NCI-H1417 treated with DMSO at 0.1 percent for 48 hours (cell line): ENCODE measurements around the gene C2orf68.
"Not testable (repeated sequence)": the region's sequence is repeated elsewhere in the genome, so short reads cannot be mapped to it uniquely, and the experiment has no call there.

Source experiments
- DNase-seq: peaks from one replicate; lab custom pipeline; 2025; lab: John Stamatoyannopoulos, UW

The C2orf68 gene, protein sequence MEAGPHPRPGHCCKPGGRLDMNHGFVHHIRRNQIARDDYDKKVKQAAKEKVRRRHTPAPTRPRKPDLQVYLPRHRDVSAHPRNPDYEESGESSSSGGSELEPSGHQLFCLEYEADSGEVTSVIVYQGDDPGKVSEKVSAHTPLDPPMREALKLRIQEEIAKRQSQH

DNA sequence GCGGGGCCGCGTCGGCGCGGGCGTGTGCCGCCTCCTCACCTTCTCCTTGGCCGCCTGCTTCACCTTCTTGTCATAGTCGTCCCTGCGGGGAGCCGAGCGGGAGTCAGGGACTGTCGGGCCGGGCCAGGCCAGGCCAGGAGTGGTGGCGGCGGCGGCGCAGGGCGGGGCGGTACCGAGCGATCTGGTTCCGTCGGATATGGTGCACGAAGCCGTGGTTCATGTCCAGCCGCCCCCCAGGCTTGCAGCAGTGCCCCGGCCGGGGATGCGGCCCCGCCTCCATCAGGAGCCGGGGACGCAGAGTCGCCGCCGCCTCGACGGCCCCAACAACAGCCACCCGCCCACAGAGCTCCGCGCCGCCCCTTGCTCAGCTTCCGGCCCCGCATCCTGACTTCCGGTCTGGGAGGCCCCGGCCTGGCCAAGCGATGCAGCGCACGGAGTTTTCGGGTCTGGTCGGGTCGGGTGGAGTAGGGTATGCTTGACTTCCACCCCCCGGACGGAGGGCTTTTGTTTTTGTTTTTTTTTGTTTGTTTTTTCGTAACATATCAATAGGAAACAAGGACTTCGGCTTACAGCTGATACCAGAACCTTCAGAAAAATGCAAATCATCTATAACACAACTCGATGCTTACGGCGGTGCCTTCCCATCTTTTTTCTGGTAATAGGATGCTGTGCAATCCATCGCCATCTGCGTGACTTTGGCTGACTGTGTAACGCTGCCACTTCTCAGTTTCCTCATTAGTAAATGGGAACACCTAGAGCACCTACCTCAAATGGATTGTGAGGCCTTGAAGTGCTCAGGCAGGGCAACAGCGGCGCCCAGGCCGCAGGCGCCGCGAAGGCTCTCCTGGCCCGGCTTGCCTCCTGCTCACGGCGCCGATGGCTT lies at the start of gene C2orf68:
Gene C2orf68 (minus strand): TSS at position 362 of the 883 bp plus-strand sequence. CDS start 82 bp downstream, at position 280.
- DNase-seq: no peak

DNA sequence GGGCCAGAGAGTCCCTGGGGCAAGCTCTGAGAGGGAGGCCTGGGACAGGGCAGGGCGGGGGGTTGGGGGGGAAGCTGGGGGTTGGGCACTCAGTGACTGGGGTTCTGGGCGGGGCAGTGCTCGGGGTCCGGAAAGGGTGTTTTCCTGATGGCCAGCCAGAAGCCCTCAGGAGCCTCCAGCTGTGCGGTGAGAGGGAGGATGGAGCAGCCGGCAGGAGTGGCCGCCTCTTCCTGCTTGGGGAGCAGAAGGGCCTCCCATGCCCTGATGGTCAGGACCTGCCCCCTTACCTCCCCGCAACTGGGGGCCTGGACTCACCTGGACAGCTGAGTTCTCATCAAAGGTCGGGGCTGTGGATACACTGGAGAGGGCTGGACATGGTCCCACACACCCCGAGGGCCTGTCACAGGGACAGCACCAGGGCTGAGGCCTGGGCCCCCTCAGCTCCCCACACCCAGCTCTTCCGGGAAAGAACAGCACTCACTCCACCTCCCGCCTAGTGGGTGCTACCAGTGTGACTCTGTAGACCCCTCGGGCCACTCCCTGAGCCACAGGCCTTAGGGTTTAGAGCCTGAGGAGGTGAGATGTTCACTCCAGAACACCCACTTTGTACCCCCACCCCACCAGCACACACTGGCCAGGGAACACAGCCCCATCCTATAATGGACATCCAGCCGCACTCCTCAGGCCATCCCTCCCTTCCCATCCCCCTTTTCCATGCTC lies 49.4 kb upstream of the C2orf68 start:
- DNase-seq: no peak

DNA sequence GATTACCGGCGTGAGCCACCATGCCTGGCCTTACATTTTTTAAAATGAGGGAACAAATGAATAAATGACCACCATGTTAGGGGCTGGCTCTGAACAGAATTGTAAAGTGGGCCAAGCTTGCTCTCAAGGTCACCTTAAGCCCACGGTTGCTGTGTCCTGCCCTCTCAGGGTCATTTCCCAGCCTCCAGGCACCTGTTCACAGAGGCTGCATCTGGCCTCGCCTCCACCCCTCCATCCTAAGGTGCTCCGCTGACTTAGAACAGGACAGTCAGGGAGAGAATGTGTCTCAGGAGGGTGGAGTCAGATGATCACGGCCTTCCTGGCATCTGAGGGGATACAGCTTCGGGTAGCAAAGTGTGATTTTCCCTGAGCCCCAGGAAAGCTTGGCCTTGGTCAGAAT lies 48.9 kb upstream of the C2orf68 start:
- DNase-seq: no peak

DNA sequence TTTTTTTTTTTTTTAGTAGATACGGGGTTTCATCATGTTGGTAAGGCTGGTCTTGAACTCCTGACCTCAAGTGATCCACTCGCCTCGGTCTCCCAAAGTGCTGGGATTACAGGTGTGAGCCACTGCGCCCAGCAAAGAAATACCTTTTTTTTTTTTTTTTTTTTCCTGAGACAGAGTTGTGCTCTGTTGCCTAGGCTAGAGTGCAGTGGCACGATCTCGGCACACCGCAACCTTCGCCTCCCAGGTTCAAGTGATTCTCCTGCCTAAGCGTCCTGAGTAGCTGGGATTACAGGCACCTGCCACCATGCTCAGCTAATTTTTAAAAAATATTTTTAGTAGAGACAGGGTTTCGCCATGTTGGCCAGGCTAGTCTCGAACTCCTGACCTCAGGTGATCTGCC lies 48.4 kb upstream of the C2orf68 start:
- DNase-seq: not testable (repeated sequence)

DNA sequence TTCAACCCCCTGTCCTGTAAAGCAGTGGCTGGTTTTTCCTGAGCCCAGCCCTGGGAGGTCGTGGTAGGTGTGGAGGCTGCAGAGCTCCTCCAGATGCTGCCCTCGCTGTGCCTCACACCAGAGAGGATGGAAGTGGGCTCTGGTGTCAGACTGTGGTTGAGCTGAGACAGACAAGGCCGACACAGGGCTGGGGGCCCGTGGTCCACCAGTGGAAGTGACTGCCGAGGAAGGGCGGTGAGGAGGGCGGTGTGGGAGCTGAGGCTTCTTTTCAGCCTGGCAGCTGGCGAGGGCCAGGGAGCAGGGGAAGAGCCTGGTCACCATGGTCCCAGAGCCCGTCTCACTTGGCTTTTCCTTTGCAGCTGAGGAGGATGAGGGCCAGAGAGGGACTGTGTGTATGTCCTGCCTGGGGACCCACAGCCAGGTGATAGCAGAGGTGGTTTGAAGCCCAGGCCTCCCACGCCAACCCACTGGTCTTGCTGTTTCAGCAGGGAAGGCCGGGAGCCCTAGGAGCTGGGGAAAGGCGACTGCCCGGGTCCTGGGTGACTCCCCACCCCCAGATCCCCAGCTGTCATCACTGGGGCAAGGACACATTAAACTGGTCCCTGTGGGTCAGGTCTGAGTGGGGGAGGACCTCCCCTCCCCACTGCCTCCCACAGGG lies 47.6 kb upstream of the C2orf68 start:
- DNase-seq: no peak

DNA sequence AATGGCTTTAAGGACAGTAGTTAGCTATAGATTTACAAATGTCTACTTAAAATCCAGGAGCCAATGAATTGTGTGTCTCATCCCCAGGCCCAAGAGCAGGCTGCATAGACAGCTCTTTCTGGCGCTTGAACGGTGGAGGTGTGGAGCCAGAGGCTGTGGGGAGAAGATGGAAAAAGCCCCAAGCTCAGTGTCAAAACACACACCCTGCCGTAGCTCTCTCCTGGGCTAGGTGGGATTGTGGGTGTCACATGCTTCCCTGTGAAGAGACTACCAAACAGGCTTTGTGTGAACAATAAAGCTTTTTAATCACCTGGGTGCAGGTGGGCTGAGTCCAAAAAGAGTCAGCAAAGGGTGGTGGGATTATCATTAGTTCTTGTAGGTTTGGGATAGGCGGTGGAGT lies 45.5 kb upstream of the C2orf68 start:
- not testable (repeated sequence) for DNase-seq

DNA sequence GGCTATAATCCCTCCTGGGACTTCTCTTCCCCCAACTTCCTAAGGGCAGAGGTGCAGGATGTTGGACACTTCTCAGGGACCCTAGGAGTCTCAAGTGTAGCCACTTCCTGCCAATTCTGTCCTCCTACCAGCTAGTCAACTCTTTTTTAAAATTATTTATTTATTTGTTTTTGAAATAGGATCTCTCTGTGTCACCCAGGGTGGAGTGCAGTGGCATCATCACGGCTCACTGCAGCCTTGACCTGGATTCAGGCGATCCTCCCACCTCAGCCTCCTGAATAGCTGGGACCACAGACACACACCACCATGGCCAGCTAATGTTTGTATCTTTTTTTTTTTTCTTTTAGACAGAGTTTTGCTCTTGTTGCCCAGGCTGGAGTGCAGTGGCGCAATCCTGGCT lies 44.6 kb upstream of the C2orf68 start:
- DNase-seq: no peak

DNA sequence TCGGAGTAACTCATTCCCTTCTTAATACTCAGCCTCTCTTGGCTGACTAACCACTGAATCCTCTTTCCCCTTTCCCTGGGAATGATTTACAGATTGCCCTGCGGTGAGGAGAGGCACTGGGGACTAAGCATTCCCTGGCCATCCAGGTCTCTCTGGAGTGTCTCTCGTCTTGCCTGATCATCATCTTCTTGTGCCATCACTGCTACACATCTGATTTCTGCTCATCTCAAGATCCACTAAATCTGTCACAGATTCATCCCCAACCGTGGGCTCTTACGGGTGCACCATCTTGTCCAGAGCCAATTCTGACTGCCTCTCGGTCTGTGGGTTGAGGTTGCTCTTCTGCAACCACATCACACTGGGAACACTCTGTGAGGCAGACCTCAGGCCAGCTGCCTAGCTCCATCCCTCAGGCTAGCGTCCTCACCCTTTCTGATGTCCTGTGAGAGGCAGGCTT lies 44.1 kb upstream of the C2orf68 start:
- no peak for DNase-seq

DNA sequence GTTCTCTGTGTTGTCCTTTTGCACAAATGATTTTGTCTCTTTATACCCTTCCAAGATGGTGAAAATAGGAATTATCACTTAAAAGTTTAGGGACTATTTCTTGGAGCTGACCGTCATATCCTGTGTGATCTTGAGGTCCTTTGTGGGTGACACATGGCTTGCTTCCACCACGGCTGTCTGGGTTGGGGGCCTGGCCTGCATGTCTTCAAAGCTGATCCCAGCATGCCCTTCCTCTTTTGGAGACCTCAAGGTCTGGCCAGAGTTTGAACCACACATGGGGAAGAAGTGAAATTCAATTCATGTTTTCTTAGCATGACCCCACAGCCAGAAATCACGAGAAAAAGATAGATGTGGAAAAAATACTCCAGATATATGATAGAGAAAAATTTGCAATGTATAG lies 42.1 kb upstream of the C2orf68 start:
- DNase-seq: no peak

DNA sequence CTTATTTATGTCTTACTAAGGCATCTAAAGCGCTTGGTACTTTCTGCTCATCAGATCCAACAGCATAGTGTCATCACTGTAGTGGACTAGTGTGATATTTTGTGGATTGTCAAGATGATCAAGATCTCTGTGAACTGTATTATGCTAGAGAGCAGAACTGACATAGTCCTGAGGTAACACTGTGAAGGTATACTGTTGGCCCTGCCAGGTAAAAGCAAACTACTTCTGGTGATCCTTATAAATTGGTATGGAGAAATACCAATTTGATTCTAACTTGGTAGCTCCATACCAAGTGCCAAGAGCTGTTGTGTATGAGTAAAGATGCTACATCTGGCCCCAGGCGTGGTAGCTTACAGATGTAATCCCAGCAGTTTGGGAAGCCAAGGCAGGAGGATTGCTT lies 40.2 kb upstream of the C2orf68 start:
- no peak for DNase-seq

DNA sequence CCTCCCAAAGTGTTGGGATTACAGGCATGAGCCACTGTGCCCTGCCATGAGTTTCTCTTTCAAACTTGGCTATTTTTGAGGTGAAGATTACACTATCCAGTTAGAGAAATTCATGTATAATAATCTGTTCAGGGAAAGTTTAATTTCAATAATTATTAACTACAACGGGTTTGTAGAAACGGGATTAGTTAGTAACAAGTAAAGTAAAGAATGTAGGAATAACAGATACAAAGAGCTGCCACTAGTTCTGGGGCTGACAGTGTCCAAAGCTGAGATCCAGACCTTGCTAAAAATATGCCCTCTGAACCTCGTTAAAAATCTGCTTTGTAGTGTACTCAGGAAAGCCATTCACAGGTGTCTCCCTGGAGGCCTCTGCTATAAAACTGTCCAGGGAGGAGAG lies 39.2 kb upstream of the C2orf68 start:
- no peak for DNase-seq

DNA sequence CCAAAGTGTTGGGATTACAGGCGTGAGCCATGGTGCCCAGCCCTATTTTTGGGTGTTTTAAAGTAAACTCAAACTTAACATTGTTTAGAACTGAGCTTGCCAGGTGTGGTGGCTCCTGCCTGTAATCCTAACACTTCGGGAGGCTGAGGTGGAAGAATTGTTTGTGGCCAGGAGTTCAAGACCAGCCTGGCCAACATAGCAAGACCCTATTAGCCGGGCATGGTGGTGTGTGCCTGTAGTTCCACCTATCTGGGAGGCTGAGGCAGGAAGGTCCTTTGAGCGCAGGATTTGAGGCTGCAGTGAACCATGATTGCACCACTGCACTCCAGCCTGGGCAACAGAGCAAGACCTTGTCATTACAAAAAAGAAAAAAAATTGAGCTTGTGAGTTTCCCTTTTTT lies 38.6 kb upstream of the C2orf68 start:
- DNase-seq: no peak

DNA sequence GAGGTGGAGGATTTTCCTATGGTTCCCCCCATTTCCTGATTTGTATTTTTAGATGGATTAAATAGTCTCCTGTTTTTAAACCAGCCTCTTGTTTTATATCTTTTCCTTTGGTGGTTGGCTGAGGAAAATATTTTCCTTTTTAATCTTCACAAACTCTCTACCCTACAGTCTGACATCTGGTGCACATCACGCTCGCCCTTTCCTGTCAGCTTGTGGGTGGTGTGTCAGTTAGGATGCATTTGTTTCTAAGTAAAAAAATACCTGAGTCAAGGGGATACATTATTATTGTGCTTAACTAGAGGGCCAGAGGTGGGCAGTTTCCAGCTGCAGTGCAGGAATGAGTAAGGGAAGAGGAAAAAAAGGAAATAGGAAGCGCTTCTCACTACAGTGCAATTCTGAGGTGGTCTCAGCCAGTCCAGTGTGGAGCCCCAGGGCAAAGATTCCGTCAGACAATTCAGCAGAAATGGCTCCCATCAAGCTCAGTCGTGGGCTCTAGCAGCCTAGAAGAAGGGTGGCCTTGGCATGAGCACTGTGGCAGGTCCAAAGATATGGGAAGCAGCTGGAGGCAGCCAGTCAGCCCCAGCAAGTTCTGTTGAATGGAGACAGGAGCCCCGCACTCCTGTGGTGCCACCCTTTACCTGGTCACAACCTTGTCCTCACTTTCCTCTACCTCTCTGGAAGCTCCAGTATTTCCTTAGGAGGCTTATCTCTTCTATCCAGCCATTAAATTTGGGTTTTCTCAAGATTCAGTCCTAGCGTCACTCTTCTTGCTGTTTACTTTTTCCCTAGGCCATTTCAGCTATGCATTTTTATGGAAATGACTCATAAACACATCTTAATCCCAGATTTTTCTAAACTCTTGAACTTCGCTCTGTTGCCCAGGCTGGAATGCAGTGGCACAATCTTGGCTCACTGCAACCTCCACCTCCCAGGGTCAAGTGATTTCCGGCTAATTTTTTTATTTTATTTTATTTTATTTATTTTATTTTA lies 37.6 kb upstream of the C2orf68 start:
- DNase-seq: no peak

DNA sequence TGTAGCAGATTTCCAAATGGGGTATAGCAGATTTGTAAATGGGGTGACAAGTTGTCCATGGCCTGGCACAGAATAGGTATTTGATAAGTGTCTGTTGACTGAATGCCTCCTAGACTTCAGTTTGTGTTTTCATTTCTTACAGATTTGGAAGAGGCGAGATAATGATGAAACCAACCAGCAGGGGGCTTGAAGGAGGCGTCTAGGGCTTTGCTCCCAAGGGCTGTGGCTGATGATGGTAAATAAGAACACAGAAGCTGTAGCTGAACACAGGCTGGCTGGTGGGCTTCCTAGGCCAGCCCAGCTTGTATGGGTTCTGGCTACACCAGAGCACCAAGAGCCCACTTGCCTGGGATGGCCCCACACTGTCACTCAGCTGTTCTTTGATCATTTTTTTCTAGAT lies 36.8 kb upstream of the C2orf68 start:
- DNase-seq: no peak

DNA sequence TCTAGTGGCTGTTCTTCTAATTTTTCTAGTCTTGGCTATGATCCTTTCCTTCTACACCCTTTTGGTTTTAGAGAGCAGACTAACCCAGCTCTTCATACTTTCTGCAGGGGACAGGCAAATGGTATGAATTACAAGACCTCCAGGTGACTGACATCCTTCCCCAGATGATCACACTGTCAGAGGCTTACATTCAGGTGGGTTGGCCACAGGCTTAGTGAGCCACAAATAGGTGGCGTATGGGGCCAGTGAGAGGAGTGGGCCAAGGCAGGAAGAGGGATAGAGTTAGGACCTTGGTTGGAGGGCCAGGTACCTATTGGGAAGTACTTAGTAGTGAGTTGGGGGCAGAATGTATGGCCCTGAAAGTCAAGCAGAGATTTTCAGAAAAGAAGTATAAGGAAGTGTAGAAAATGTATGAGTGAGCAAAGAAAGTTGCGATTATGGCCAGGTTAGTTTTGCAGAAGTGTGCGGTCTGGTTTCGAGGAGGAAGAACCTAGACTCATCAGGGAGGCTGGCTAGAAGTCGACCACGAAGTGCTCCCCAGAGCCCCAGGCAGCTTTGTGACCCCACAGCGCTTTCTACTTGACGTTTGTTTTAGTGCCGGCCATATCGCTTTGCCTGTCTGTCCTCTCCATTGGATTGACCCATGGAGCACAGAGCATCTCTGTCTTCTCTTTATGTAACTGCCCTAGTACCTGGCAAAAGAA lies 36.1 kb upstream of the C2orf68 start:
- no peak for DNase-seq

DNA sequence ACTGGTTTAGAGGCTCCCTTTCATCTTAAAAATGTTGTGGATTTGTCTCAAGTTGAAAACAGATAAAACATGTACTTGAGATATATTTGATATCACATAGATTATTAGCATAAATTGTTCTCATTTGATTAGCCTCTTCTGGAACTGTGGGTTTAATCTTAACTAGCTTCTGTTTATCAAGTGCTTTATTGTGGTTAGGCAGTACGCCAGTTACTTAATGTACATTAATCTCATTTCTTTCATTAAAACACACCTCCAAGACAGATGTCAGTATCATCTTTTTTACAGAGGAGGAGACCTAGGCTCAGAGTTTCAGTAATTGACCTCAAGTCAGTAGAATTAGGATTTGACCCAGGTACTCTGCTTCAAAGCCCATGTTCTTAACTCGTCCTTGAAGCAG lies 34.3 kb upstream of the C2orf68 start:
- DNase-seq: no peak

DNA sequence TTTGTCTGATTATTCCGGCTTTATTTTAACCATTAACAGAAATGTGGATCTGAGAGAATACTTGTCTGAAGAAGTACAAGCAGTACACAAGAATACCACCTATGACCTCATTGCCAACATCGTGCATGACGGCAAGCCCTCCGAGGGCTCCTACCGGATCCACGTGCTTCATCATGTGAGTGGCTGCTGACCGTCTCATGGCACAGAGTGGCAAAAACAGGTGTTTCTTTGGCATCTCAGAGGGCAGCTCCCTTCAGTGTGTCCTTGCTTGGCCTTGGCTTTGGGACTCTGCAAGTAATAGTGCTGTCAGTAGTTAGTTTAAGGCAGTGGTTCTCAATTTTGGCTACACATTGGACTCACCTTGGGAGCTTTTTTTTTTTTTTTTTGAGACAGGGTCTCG lies 33.0 kb upstream of the C2orf68 start:
- DNase-seq: no peak

DNA sequence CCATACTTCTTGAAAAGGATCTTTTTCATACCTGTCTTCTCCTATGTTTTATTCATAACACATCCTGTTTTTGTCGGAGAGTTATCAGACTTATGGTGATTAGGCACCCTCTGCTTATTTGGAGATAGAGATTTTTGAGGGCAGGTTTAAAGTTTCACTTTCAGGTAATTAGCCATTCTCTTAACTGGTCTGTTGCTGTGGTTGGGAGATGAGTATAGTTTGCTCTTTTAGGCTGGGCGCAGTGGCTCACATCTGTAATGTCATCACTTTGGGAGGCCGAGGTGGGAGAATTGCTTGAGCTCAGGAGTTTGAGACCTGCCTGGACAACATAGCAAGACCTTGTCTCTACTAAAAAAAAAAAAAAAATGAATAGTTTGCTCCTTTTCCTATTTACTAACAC lies 30.9 kb upstream of the C2orf68 start:
- DNase-seq: no peak

DNA sequence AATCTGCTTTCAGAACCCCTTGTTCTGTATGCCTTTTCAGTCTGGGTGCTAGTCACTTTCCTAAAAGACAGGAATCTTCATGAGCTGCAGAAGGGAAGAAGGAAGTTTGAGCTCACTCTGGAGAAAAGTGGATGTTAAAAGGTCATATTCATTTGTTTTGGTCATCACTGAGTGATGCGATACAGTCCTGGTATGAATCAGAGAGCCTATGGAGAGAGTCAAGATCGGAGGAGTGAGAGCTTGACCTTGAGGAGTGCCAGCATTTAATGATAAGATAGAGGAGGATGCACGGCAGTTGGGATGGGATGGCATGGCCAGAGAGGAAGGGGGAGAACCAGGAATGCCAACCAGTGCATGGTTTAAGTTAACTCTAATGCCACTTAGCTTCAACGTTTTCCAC lies 23.8 kb upstream of the C2orf68 start:
- DNase-seq: no peak

DNA sequence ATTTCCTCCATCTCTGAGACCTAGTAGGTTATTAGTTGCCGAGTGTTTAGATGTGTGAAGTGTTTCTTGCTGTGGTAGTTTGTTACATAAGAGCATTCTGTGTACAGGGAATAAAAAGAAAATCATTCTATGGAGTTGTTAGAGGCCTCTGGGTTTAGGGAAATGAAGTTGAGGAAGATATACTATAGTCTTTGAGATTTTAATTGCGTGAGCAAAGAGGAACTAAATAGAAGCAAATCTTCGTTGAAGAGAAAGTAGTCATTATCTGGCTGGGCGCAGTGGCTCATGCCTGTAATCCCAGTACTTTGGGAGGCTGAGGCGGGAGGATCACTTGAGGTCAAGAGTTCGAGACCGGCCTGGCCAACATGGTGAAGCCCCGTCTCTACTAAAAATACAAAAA lies 23.1 kb upstream of the C2orf68 start:
- no peak for DNase-seq

DNA sequence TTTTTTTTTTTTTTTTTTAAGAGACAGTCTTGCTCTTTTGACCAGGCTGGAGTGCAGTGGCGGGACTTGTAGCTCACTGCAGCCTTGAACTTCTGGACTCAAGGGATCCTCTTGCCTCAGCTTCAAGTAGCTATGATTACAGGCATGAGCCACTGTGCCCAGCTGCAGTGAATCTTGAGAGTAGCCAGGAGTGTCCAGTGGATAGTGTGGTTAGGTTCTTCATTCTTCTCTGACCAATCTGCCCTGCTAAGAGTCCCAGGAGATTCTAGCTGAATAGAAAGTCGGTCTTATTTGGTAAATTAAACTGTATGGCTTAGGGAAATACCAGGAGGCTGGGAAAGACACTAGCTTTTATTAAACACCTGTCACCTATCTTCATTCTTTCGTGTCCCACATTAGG lies 19.4 kb upstream of the C2orf68 start:
- no peak for DNase-seq
